ENCODE results near the gene NUP62. TPM values are rescaled to one million over a fixed set of nuclear protein-coding genes. Genes with fewer than 3 reads are reported as not detected.
"Not testable (repeated sequence)": the region's sequence is repeated elsewhere in the genome, so short reads cannot be mapped to it uniquely, and the experiment has no call there.

Gene NUP62
- total RNA-seq, 1 experiment from 2014 or later: 85.2 TPM

- TF ChIP-seq CTCF (IDR thresholded peaks at IDR 0.05 in 2 of 3, conservative IDR thresholded peaks at IDR 0.05 in 1 of 3; ENCODE audit: borderline replicate concordance in 1 of 3, insufficient read depth in 1 of 3, low read depth in 2 of 3, low read length in 2 of 3): no peak
- no peak for TF ChIP-seq EZH2phosphoT487 (IDR thresholded peaks at IDR 0.05; ENCODE audit: borderline replicate concordance)
- TF ChIP-seq POLR2AphosphoS5 (IDR thresholded peaks at IDR 0.05; ENCODE audit: low read depth, low read length): no peak
- TF ChIP-seq SP1 (IDR thresholded peaks at IDR 0.05; ENCODE audit: low read depth): no peak
- TF ChIP-seq EZH2 (IDR thresholded peaks at IDR 0.05): no peak
- no peak for TF ChIP-seq POLR2A (IDR thresholded peaks at IDR 0.05; ENCODE audit: borderline replicate concordance, extremely low read depth, insufficient read depth, insufficient read length)
- no peak for TF ChIP-seq EGR1 (IDR thresholded peaks at IDR 0.05; ENCODE audit: low read depth)
- TF ChIP-seq REST (IDR thresholded peaks at IDR 0.05; ENCODE audit: low read depth): no peak
- no peak for TF ChIP-seq MAX (IDR thresholded peaks at IDR 0.05)
- no peak for TF ChIP-seq SIN3A (IDR thresholded peaks at IDR 0.05; ENCODE audit: low read depth)
- no peak for TF ChIP-seq ZFX (IDR thresholded peaks at IDR 0.05)
- no peak for TF ChIP-seq SRF (IDR thresholded peaks at IDR 0.05; ENCODE audit: low read depth)
- TF ChIP-seq JUND (IDR thresholded peaks at IDR 0.05): no peak
- TF ChIP-seq ATF3 (IDR thresholded peaks at IDR 0.05): no peak
- no peak overlapping the region for H2AFZ ChIP-seq (ENCODE audit: low read depth, low read length, poor library complexity, severe bottlenecking)
- DNase-seq (ENCODE audit: low read depth, low spot score) (no peak), ATAC-seq (no peak)
- no TSS peak for BruUV-seq (replicated peaks)
- H3K4me3 ChIP-seq (replicated peaks in 1 of 2; ENCODE audit: low read depth in 1 of 2, low read length in 2 of 2): no peak overlapping the region
- no peaks in the 10 kb centered on the region for H3K27me3 ChIP-seq (ENCODE audit: insufficient read depth, low read length)
- ChIA-PET RAD21 (ENCODE audit: low non-redundant PET in 1 of 2, low total read pairs in 2 of 2, uncharacterized antibody in 2 of 2, unreplicated experiment in 2 of 2) (no interaction called here), CTCF (no interaction called here), POLR2A (no interaction called here)
- H3K36me3 ChIP-seq (ENCODE audit: control insufficient read depth in 1 of 2, insufficient read depth in 2 of 2, low read length in 2 of 2): no peaks in the 10 kb centered on the region
- no peaks in the 10 kb centered on the region for H3K4me1 ChIP-seq (ENCODE audit: control insufficient read depth in 1 of 2, insufficient read depth in 2 of 2, low read length in 2 of 2)
- H3K4me2 ChIP-seq (ENCODE audit: low read length): no peak overlapping the region
- intact Hi-C loops (cut with micrococcal nuclease): no loop called here
- H3K9me2 ChIP-seq (ENCODE audit: insufficient read depth): no peaks in the 10 kb centered on the region
- H3K9me3 ChIP-seq (ENCODE audit: control insufficient read depth in 1 of 2, insufficient read depth in 1 of 2, low read depth in 1 of 2, low read length in 2 of 2): no peaks in the 10 kb centered on the region
- H3K9ac ChIP-seq (ENCODE audit: low read length): no peak overlapping the region
- H3K27ac ChIP-seq (ENCODE audit: low read depth, low read length): no peak overlapping the region
- H4K20me1 ChIP-seq (ENCODE audit: insufficient read depth): no peaks in the 10 kb centered on the region
- H3K79me2 ChIP-seq (ENCODE audit: insufficient read depth, low read length): no peaks in the 10 kb centered on the region
Observed at GRCh38 chr19:49968279-49968922, 39.1 kb upstream of the NUP62 start.

GRCh38 chr19:49960980-49961379, 31.7 kb upstream of the NUP62 start, which contains the start of gene SIGLEC11:
Gene SIGLEC11, minus strand, starts transcription at chr19:49961172. Its CDS starts 91 bp downstream, at chr19:49961081.
- POLR2A ChIA-PET; BruUV-seq (replicated peaks); H3K9me2 ChIP-seq (ENCODE audit: insufficient read depth); H3K4me3 ChIP-seq (replicated peaks in 1 of 2; ENCODE audit: low read depth in 1 of 2, low read length in 2 of 2); H3K9me3 ChIP-seq (ENCODE audit: control insufficient read depth in 1 of 2, insufficient read depth in 1 of 2, low read depth in 1 of 2, low read length in 2 of 2); ATAC-seq; H3K9ac ChIP-seq (ENCODE audit: low read length); intact Hi-C loops (cut with micrococcal nuclease); H3K79me2 ChIP-seq (ENCODE audit: insufficient read depth, low read length); H3K27ac ChIP-seq (ENCODE audit: low read depth, low read length); H3K4me1 ChIP-seq (ENCODE audit: control insufficient read depth in 1 of 2, insufficient read depth in 2 of 2, low read length in 2 of 2); RAD21 ChIA-PET (ENCODE audit: low non-redundant PET in 1 of 2, low total read pairs in 2 of 2, uncharacterized antibody in 2 of 2, unreplicated experiment in 2 of 2); H4K20me1 ChIP-seq (ENCODE audit: insufficient read depth); CTCF ChIA-PET; DNase-seq (ENCODE audit: low read depth, low spot score); H3K4me2 ChIP-seq (ENCODE audit: low read length); H2AFZ ChIP-seq (ENCODE audit: low read depth, low read length, poor library complexity, severe bottlenecking); H3K27me3 ChIP-seq (ENCODE audit: insufficient read depth, low read length); H3K36me3 ChIP-seq (ENCODE audit: control insufficient read depth in 1 of 2, insufficient read depth in 2 of 2, low read length in 2 of 2): not testable (repeated sequence)
